GM18873 (cell line): Measurements from ENCODE around the gene ISCA2.

Experiments used
- ATAC-seq: cut with Tn5 transposase; IDR thresholded peaks from one replicate; pipeline ENCODE4 v1.9.1; 2021; ENCODE audit warnings: mild to moderate bottlenecking, moderate library complexity, moderate number of reproducible peaks; ENCODE audit not compliant: unreplicated experiment, low FRiP score

Gene ISCA2

DNA sequence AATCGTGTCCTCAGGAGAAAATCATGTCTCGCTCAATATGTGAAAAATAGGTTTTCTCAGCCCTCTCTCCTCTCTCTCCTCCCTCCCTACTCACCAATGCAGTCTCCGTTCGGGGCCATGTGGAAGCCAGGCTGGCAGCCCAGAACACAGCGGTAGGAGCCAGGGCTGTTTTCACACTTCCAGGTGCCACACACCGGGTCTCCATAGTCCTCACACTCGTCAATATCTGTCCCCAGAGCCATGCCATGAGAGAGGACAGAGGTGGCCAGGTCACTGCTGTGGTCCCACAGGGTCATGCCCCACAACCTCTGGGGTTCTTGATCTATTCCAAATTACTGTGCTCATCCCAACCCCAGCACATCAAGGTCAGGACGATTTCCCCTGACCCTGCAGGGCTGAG is 13.5 kb downstream of the ISCA2 start:
- no peak for ATAC-seq

DNA sequence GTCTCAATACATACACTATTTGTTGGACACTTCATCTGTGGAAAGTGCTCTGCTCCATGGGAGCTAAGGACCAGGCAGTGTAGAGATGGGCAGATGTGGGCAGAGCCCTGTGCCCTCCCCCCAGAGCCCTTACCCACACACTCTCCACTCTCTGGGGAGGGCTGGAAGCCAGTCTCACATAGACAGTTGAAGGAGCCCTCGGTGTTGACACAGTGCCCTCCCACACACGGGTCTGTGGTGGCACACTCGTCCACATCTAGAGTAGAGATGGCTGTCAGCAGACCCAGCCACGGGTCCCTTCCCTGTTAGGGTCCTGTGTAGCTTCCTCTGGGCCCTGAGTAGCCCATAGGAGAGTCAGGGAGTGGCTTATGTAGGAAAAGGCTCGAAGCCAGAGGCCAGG is 14.3 kb downstream of the ISCA2 start:
- ATAC-seq: no peak

DNA sequence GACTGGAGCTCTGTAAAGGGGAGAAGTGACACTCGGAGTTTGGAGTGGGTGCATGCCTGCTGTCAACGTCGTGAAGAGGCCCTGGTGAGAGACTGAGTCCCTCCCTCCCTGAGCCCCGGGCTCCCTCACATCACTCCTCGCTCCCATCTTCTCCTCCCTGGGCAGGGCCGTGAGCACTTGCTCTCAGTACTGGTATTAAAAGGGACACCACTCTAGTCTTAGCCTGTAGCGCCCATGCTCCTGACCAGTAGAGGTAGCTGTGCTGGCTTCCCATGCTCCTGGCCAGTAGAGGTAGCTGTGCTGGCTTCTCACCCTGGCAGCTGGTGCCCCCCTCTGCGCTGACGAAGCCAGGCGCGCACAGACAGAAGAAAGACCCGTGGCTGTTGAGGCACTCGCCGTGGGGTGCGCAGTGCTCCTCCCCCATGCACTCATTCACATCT is 14.7 kb downstream of the ISCA2 start:
- ATAC-seq: no peak

DNA sequence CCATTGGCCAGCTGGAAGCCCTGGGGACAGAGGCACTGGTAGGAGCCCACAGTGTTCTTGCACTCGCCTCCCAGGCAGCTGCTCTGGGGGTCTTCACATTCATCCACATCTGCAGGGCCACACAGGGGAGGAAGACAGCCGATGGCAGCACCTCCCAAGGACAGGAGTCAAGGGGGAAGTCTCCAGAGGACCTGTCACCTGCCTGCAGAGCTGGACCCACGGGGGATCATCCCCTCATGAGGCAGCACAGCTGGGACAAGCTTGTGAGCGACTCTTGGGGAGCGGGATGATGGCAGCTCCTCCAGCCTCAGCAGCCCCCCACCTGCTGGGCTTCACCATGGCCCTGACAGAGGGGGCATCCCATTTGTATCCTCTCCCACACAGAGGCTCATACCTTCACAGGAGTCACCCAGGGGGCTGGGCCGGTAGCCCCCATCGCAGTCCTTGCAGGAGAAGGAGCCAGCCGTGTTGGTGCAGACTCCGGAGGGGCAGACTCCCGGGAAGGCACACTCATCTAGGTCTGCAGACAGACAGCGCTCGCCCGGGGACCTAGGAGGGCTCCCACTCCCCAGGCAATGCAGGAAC is 15.4 kb downstream of the ISCA2 start:
- no peak for ATAC-seq

DNA sequence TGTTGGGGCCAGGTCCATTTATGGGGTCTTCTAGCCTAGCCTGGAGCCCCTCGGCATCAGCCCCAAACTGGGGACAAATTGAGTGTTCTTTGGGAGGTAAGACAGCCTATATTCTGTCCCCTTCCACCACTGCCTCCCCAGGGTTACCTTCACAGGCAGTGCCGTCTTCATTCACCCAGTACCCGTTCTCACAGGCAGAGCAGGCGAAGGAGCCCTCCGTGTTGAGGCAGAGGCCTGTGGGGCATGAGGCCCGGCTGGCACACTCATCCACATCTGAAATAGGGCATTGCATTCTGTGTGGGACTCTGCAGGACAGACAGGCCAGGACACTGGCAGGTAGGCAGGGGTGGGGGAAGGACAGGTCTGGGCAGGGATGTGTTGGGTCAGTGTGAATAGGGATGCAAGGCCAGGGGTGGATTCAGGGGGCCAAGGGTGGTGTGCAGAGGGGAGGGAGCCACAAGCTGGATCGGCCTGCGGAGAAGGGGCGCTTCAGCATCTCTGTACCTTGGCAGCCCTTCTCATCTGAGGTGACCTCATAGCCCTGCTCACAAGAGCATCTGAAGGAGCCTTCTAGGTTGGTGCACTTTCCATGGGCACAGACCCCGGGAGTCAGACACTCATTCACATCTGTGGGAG is 16.1 kb downstream of the ISCA2 start:
- ATAC-seq: no peak

DNA sequence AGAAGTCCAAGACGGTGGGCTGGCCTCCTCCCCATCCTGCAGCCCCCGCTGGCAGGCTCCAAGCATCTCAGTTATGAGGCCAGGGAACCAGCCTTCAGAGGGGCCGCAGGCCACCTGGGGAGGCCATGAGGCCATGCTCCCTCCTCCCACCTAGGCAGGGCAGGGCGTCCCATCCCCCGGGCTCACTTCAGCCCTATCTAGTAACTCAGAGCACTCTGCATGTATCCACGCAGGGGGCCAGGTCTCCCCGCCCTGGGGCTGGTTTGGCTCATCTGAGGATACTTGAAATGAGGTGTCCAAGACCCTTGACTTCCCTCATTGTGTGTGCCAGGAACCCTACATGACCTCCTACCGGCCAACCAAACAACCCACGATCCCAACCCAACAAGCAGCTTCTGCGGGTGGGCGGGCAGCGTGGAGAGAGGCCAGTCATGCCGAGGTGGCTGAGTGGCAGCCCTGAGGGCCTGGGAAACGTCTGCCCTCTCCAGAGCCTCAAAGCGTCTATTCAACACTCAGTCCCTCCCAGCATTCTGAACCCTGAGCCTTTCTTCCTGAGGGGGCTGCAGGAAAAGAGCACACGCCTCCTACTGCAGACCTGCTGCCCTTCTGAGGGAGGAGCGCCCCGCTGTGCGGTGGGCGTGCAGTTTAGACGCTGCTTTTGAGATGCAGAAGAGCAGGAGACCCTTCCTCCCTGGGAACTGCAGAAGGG is 16.8 kb downstream of the ISCA2 start:
- ATAC-seq: no peak

DNA sequence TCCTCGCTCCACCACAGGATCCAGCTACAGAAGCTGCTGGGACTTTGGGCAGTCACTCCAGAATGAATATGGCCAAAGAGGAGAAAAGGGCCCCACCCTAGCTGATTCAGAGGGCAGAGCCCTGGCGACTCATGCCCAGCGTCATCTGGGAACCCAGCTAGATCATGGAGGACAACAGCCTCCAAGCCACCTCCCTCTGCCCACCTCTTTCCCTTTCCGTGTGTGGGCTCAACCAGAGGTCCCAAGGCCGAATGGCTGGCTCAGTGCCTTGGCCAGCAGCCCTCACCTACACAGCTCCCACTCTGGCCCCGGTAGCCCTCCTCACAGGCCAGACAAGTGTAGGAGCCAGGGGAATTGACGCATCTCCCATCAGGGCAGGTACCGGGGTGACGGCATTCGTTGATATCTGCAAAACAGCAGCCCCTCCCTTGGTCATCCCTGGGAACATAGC is 17.4 kb downstream of the ISCA2 start:
- ATAC-seq: no peak

DNA sequence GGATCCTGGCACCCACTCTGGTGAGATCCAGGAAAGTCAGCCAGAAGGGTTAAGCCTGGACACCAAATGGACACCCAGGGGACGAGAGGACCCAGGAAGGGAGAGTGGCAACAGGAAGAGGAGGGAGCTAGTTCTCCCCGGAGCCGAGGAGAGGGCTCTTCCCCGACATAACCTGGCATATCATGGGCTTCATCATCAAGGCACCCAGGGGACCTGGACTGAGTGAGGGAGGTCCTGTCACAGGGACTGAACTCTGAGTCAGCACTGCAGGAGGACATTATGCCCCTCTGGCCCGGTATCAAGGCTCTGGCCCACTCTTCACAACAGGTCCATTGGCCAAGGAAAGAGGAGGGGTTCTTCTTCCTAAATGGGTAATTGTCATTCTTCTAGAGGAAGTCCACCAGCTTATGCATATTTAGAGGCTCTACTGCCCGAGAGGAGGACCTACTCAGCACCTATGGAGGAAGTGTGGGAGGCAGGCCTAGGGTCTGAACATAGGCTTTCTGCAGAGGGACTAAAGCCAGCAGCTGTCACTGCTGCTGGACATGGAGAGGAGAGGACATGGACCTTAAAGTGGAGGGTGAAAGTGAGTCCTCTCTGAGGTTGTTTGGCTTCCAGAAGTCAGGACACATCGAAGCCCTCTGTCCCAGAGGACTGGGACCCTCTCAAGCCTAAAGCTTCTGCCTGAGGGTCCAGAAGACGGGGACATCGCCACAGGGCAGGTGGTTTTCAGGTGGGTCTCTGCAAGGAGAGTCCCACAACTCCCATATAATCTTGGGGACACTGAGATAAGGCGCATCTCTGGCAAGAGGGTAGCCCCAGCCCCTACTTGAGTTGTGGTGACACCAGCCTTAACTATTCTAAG is 18.6 kb downstream of the ISCA2 start:
- ATAC-seq: no peak

DNA sequence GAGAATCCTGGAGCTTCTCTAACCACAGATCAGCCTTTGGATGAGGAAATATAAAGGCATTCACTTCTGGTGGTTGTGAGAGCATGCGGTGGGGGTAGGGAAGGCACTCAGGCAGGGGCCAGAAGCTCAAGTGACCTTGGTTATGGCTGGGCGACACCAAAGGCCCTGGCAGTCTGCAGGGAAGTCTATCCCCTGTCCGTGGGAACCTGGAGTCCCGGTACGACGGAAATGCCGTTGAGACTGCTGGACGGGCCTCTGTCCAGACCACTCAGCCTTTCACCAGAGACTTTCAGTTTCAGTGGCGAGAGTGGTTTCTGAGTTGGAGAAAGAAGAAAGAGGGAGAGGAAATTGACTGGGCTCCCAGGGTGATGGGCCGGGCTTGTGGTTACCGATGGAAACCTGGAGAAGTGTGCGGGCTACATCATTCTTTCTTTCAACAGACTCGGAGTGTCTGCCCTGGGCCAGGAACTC is 20.9 kb downstream of the ISCA2 start:
- no peak for ATAC-seq

DNA sequence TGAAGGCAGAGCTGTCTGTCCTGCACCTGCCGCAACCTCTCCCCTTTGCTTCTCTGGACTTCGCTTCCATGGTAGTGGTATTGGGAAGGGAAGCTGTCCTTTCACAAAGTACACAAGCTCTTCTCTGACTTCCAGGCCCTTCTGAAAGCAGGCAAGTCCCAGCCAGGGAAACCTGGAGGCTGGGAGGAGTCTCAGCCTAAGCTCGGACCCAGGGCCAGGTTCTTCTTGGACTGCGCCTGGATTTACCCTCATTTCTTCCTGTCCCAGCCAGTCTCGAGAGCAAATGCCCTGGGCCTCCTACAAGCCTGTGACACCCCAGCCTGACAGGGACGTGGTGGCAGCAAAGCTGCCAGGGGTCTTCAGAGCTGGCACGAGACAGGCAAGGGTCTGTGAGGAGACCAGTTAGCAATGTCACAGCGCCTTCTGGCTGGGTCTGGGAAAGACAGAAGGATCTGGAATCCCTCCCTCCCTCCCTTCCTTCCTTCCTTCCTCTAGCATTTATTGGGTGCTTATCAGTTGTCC is 22.4 kb downstream of the ISCA2 start:
- no peak for ATAC-seq

DNA sequence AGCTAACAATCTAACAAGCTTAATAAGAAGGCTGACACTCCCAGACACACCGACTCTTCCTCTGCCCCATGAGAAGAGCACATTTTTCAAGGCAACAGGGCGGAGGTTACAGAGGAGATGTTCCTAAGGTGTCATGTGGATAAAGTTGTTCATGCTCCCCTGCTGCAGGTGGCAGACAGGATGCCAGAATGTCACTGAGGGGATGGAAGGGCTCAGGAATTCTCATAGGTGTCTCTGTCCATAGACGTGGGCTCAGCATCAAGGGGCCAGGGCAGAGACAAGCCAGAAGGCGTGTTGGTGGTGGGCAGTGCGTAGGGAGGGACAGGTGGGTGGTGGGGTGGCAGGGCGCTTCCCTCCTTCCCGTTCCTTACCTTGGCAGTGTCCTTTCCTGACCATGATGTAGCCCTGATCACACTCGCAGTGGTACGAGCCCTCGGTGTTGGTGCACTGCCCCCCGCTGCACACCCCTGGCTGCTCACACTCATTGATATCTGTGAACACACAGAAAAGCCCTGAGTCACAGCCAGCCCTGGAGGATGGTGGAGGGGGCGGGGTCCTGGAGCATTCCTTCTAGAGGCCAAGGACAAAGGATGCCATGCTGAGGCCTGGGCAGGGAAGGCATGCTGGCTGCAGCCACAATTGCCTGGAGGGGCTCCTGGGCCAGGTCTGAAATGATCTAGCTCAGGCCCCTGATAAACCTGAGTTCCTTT is 23.0 kb downstream of the ISCA2 start:
- ATAC-seq: no peak

DNA sequence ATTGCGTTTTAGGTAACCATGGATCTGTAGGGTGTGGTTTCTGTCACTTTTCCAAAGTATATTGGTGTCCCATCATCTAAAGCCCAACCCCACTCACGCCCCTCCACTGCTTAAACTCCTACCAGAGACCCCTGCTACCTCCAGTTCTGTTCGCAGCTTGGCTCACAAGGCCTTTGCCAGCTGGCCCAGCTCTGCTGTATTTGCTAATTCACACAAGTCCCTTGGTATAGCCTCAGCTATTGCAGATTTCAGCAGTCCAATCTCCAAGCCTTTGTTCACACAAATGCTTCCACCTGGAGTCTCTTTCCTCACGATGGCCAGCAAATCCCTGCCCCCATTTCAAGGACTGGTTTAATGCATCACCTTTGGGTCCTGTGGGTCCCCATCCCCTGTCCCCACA is 24.2 kb downstream of the ISCA2 start:
- no peak for ATAC-seq

DNA sequence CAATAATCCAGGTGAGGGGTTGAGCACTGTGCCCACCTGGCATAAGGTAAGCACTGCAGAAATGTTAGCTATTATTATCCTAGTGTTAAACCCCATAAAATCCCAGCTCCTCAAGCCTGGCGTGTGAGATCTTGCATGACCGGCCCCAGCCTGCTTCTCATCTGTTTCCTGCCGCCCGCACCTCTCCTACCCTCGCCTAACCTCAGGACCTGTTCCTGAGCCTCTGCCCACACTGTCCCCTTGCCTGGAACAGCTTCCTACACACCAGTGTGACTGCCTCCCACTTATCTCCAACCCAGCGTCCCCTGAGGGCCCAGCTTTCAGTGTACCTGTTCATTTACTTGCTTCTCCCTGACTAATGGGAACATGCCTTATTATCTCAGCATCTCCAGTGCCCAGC is 24.7 kb downstream of the ISCA2 start:
- no peak for ATAC-seq

DNA sequence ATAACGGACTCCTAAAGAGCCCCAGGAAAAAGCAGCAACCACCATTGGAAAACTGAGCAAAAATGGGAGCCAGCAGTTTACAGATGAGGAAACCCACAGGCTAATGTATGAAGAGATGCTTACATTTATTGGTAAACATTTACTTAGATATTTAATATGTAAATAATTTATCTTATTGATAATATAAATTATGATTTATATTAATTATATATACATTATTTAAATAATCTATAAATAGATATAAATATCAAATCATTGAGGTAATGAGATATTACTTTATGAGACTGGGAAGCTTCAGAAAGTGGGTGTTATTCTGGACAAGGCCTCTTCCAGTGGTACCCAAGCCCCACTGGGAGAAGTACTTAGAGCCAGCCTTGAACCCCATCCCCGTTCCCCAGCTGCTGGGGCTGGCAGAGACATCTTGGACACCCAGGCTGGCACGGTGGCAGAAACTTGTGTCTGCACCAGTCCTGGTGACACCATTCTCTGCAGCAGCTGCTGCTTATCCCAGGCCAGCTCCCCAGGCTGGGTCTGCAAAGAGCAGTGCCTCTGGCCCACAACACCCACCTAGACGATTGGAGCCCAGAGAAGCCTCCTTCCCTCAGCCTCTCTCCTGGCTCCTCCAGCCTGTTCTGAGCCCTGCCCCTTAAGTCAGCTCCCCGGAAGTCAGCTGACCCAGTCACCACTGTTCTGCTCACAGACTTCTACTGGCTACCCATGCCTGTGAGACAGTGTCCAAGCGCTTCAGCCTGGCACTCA is 25.9 kb downstream of the ISCA2 start:
- no peak for ATAC-seq

DNA sequence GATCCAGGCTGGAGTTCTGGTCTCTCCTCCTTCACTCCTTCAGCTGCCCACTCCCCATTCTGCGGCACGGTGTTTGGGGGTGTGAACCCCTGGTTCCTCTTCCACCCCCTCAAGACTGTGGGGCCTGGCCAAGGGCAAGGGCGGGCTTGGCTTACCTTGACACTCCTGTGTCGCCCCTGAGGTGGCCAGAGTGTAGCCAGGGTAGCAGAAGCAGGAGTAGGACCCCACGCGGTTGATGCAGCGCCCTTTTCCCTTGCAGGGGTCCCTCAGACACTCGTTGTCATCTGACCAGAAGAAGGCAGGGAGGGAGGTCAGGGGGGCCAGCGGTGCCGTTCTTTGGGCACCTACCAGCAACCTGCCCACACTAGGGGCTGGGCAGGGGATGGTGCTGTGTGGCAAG is 28.2 kb downstream of the ISCA2 start:
- no peak for ATAC-seq

DNA sequence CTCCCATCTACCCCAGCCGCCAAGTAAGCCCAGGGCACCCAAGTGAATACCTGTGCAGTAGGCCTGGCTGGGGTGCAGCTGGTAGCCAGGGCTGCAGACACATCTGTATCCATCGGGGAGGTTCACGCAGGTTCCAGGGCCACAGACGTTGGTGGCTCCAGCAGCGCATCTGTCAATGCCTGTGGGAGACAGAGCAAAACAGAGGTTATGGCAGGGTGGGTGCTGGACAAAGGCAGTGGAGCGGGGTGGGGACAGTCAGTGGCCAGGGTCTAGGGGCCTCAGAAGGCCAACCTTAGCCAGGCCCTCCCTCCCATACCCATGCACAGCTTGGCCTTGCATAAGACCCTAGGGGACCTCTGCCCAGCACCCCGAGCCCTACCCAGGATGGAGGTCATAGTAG is 29.2 kb downstream of the ISCA2 start:
- no peak for ATAC-seq

DNA sequence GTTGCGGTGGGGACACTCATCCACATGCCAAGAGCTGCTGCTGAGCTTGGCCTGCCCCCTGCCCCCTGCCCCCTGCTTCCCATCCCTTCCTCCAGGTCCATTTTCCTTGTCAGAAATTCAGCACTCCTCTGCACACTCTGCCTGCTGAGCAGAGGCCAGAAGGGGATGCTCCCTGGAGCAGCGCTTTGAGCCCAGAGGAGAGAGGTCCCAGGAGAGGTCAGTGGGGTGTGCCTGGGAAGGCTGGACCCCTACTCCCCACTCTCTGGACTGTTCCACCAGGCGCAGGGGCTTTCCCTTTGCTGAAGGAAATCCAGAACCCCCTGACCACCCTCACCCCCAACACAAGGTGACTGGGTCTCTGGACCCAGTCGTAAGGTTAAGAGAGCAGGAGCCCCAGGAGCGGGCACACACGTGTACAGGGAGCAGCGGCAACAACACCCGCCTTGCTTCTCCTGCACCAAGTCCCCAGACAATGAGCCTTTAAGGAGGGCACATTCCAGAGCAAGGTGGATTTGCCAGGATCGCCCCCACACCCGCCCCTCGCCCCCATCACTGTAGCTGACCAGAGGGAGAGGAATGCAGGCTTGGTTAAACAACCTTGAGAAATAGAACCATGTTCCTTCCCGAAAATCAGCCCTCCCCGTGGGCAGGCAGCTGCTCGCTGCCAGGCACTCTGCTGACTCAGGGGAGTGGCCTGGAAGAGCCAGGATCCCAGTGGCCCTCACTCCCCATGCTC is 30.7 kb downstream of the ISCA2 start:
- no peak for ATAC-seq

DNA sequence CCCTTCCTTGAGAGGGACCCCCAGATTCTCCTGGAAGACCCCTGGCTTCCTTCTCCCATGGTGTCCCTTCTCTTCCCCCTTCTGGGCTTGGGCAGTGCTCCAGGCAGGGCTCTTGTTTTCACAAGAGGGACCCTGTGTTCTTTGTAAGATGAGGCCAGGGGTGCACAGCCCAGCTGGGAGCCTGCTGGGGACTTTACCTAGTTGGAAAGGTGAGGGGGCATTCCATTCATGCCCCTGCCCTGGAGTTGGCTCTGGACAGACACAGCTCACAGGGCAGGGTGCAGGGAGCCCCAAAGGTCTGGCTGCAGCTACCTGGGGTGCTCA is 31.2 kb downstream of the ISCA2 start:
- ATAC-seq: no peak

DNA sequence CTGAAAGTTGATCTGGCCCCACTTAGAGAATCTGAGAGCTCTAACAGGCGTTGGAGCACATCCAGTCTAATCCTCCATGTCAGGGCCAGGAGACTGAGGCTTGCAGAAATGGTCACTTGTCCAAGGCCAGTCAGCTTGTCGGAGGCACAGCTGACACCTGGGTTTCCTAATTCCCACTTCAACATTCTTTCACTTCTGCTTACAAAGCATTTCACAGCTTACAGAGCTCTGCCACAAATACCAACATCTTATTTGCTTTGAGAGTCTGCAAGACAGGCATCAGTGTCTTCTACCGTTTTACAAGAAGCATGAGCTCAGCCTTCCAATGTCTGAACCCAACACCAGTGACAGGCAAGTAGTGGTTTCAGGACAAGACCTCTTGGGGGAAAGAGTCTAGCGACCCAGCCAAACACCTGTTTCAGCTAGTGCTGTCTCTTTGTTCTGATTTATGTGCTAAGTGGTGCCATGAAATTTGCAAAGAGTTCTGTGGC is 31.8 kb downstream of the ISCA2 start:
- ATAC-seq: no peak
